PFSK-1 (cell line): ENCODE results near the gene ING4.

ENCODE experiments used
- FOXP2 ChIP-seq: optimal IDR thresholded peaks from 2 replicates; pipeline ENCODE3; 2011; ENCODE audit warnings: borderline replicate concordance, control low read depth, inconsistent platforms; ENCODE audit not compliant: insufficient read depth; ENCODE audit errors: extremely low read length, extremely low read depth
- POLR2AphosphoS5 ChIP-seq: IDR thresholded peaks from 2 replicates; pipeline ENCODE4 v1.6.1; 2012; ENCODE audit warnings: low read depth, mild to moderate bottlenecking, control low read depth, low read length, moderate library complexity
- REST ChIP-seq, 2 experiments: IDR thresholded peaks; 2 replicates each; pipeline versions ENCODE4 v1.6.1 to v1.8.0; 2011 to 2012; ENCODE audit warnings: low read depth in 2 of 2, low read length in 2 of 2, control low read depth in 1 of 2, inconsistent platforms in 1 of 2, mild to moderate bottlenecking in 1 of 2, moderate library complexity in 1 of 2; ENCODE audit not compliant: insufficient read depth in 1 of 2
- SIN3A ChIP-seq: IDR thresholded peaks from 2 replicates; pipeline ENCODE4 v1.6.1; 2012; ENCODE audit warnings: mild to moderate bottlenecking, low read length, moderate library complexity, borderline replicate concordance; ENCODE audit not compliant: insufficient read depth
- TAF1 ChIP-seq: IDR thresholded peaks from 2 replicates; pipeline ENCODE4 v1.6.1; 2012; ENCODE audit warnings: low read length, control low read depth, borderline replicate concordance; ENCODE audit not compliant: insufficient read depth

ING4 gene

GRCh38 chr12:6699989-6700645 lies 37.2 kb upstream of the ING4 start:
- TF ChIP-seq TAF1: no peak
- TF ChIP-seq FOXP2: no peak
- no peak for TF ChIP-seq POLR2AphosphoS5
- no peak for TF ChIP-seq SIN3A
- TF ChIP-seq REST (IDR thresholded peaks at IDR 0.05; ENCODE audit: insufficient read depth in 1 of 2, low read depth in 2 of 2, low read length in 2 of 2): no peak

GRCh38 chr12:6699259-6699988 lies 36.5 kb upstream of the ING4 start:
- no peak for TF ChIP-seq SIN3A
- TF ChIP-seq POLR2AphosphoS5: no peak

- TF ChIP-seq POLR2AphosphoS5: no peak
- no peak for TF ChIP-seq REST (IDR thresholded peaks at IDR 0.05; ENCODE audit: insufficient read depth in 1 of 2, low read depth in 2 of 2, low read length in 2 of 2)
- no peak for TF ChIP-seq FOXP2
- TF ChIP-seq TAF1: no peak
- TF ChIP-seq SIN3A: no peak
Observed at GRCh38 chr12:6698352-6699046, 35.6 kb upstream of the ING4 start.

- TF ChIP-seq REST (IDR thresholded peaks at IDR 0.05; ENCODE audit: insufficient read depth in 1 of 2, low read depth in 2 of 2, low read length in 2 of 2): no peak
- no peak for TF ChIP-seq POLR2AphosphoS5
- no peak for TF ChIP-seq FOXP2
- no peak for TF ChIP-seq SIN3A
- no peak for TF ChIP-seq TAF1
Observed at GRCh38 chr12:6697584-6698351, 34.8 kb upstream of the ING4 start.
